ENCODE results near the gene C16orf95. TPM values are rescaled to one million over a fixed set of nuclear protein-coding genes. Genes with fewer than 3 reads are reported as not detected.

The C16orf95 gene
- total RNA-seq, 3 donors from 2014 or later (not counting 1 experiment from before 2014, with no cell fraction given) = 1.6 to 4.1 (median 2.7) TPM

GRCh38 chr16:87352818-87353217 lies 35.6 kb upstream of the C16orf95 start:
- Histone ChIP-seq H3K27ac (ENCODE audit: low read length) (no peak overlapping the region), H3K4me1 (ENCODE audit: control insufficient read depth, insufficient read depth, low read length) (no peaks in the 10 kb centered on the region), H3K4me3 (ENCODE audit: low read length) (no peak overlapping the region), H3K9me3 (ENCODE audit: control insufficient read depth, insufficient read depth, low read length) (no peaks in the 10 kb centered on the region), H3K36me3 (ENCODE audit: control insufficient read depth, insufficient read depth, low read length) (peaks cover 5% of the 10 kb centered on the region), H3K27me3 (ENCODE audit: control insufficient read depth, insufficient read depth, low read length) (no peaks in the 10 kb centered on the region)
- no peak for DNase-seq
- 95% methylated on average over 15 of the region's 15 CpGs for WGBS (ENCODE audit: insufficient coverage)
- Mint-ChIP-seq H3K4me1 (peaks cover 0 to 5% of the 10 kb centered on the region in 2 donors), H3K4me3 (no peak overlapping the region), H3K36me3 (no peaks in the 10 kb centered on the region), H3K27ac (no peak overlapping the region), H3K27me3 (ENCODE audit: low read depth in 2 of 2) (no peaks in the 10 kb centered on the region), H3K9me3 (no peaks in the 10 kb centered on the region)
- TF ChIP-seq CTCF (IDR thresholded peaks at IDR 0.05) = no peak
- intact Hi-C loops (cut with micrococcal nuclease) = no loop called here
- no peak for ATAC-seq

GRCh38 chr16:87351320-87351698 lies 34.1 kb upstream of the C16orf95 start:
- H3K4me3 Mint-ChIP-seq = no peak overlapping the region
- DNase-seq (no peak), ATAC-seq (no peak)
- Histone ChIP-seq H3K36me3 (ENCODE audit: control insufficient read depth, insufficient read depth, low read length) (peaks cover 4% of the 10 kb centered on the region), H3K9me3 (ENCODE audit: control insufficient read depth, insufficient read depth, low read length) (no peaks in the 10 kb centered on the region), H3K4me1 (ENCODE audit: control insufficient read depth, insufficient read depth, low read length) (no peaks in the 10 kb centered on the region), H3K4me3 (ENCODE audit: low read length) (no peak overlapping the region), H3K27me3 (ENCODE audit: control insufficient read depth, insufficient read depth, low read length) (no peaks in the 10 kb centered on the region), H3K27ac (ENCODE audit: low read length) (no peak overlapping the region)
- peaks cover 0 to 5% of the 10 kb centered on the region in 2 donors for H3K4me1 Mint-ChIP-seq
- H3K27me3 Mint-ChIP-seq (ENCODE audit: low read depth in 2 of 2) = no peaks in the 10 kb centered on the region
- no peaks in the 10 kb centered on the region for H3K36me3 Mint-ChIP-seq
- 95% methylated on average over 8 of the region's 9 CpGs for WGBS (ENCODE audit: insufficient coverage)
- intact Hi-C loops (cut with micrococcal nuclease) = no loop called here
- H3K9me3 Mint-ChIP-seq = no peaks in the 10 kb centered on the region
- H3K27ac Mint-ChIP-seq = no peak overlapping the region
- TF ChIP-seq CTCF (IDR thresholded peaks at IDR 0.05) = no peak

GRCh38 chr16:87350681-87351319 lies 33.6 kb upstream of the C16orf95 start:
- Mint-ChIP-seq H3K27me3 (ENCODE audit: low read depth in 2 of 2) (no peaks in the 10 kb centered on the region), H3K9me3 (no peaks in the 10 kb centered on the region), H3K27ac (no peak overlapping the region), H3K4me3 (no peak overlapping the region), H3K4me1 (peaks cover 0 to 8% of the 10 kb centered on the region in 2 donors), H3K36me3 (no peaks in the 10 kb centered on the region)
- Histone ChIP-seq H3K9me3 (ENCODE audit: control insufficient read depth, insufficient read depth, low read length) (no peaks in the 10 kb centered on the region), H3K4me3 (ENCODE audit: low read length) (no peak overlapping the region), H3K4me1 (ENCODE audit: control insufficient read depth, insufficient read depth, low read length) (peaks cover 4% of the 10 kb centered on the region), H3K27me3 (ENCODE audit: control insufficient read depth, insufficient read depth, low read length) (no peaks in the 10 kb centered on the region), H3K36me3 (ENCODE audit: control insufficient read depth, insufficient read depth, low read length) (peaks cover 4% of the 10 kb centered on the region), H3K27ac (ENCODE audit: low read length) (no peak overlapping the region)
- WGBS (ENCODE audit: insufficient coverage) = 91% methylated on average over 23 of the region's 23 CpGs
- no peak for ATAC-seq
- intact Hi-C loops (cut with micrococcal nuclease) = no loop called here
- no peak for TF ChIP-seq CTCF (IDR thresholded peaks at IDR 0.05)
- DNase-seq = no peak

GRCh38 chr16:87350031-87350430 lies 32.8 kb upstream of the C16orf95 start:
- H3K4me3 Mint-ChIP-seq = no peak overlapping the region
- no peaks in the 10 kb centered on the region for H3K36me3 Mint-ChIP-seq

More at GRCh38 chr16:87350031-87350430, 32.8 kb upstream of the C16orf95 start:
- no peaks in the 10 kb centered on the region for H3K9me3 Mint-ChIP-seq
- Histone ChIP-seq H3K36me3 (ENCODE audit: control insufficient read depth, insufficient read depth, low read length) (peaks cover 4% of the 10 kb centered on the region), H3K4me1 (ENCODE audit: control insufficient read depth, insufficient read depth, low read length) (peaks cover 10% of the 10 kb centered on the region), H3K27ac (ENCODE audit: low read length) (no peak overlapping the region), H3K27me3 (ENCODE audit: control insufficient read depth, insufficient read depth, low read length) (no peaks in the 10 kb centered on the region), H3K9me3 (ENCODE audit: control insufficient read depth, insufficient read depth, low read length) (no peaks in the 10 kb centered on the region), H3K4me3 (ENCODE audit: low read length) (no peak overlapping the region)
- ATAC-seq (no peak), DNase-seq (no peak)
- 91% methylated on average over 8 of the region's 8 CpGs for WGBS (ENCODE audit: insufficient coverage)
- intact Hi-C loops (cut with micrococcal nuclease) = no loop called here
- H3K4me1 Mint-ChIP-seq = peaks cover 6 to 14% of the 10 kb centered on the region in 2 donors
- H3K27ac Mint-ChIP-seq = peak overlapping the region in 1 of 2 donors; percentile 63
- H3K27me3 Mint-ChIP-seq (ENCODE audit: low read depth in 2 of 2) = no peaks in the 10 kb centered on the region
- no peak for TF ChIP-seq CTCF (IDR thresholded peaks at IDR 0.05)
